Neural progenitor cell (in vitro differentiated cells): ENCODE data around the gene CD164L2.

Experiments used
- EZH2 ChIP-seq: fragments of 200-600 bp; sonication (generic); IDR thresholded peaks from 2 replicates; pipeline ENCODE4 v1.6.1; 2017; ENCODE audit warnings: antibody characterized with exemption, mild to moderate bottlenecking, moderate library complexity
- TF ChIP-seq, protein P1 (sequence below): fragments of 200-600 bp; sonication (generic); IDR thresholded peaks from 2 replicates; pipeline ENCODE4 v1.5.1; 2017; ENCODE audit warnings: antibody characterized with exemption, mild to moderate bottlenecking

- TF ChIP-seq EZH2 = no peak
- TF ChIP-seq, protein P1, sequence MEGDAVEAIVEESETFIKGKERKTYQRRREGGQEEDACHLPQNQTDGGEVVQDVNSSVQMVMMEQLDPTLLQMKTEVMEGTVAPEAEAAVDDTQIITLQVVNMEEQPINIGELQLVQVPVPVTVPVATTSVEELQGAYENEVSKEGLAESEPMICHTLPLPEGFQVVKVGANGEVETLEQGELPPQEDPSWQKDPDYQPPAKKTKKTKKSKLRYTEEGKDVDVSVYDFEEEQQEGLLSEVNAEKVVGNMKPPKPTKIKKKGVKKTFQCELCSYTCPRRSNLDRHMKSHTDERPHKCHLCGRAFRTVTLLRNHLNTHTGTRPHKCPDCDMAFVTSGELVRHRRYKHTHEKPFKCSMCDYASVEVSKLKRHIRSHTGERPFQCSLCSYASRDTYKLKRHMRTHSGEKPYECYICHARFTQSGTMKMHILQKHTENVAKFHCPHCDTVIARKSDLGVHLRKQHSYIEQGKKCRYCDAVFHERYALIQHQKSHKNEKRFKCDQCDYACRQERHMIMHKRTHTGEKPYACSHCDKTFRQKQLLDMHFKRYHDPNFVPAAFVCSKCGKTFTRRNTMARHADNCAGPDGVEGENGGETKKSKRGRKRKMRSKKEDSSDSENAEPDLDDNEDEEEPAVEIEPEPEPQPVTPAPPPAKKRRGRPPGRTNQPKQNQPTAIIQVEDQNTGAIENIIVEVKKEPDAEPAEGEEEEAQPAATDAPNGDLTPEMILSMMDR = peak; percentile 96
Observed at GRCh38 chr1:27395441-27396195, 12.5 kb upstream of the CD164L2 start.
